Measurements from ENCODE around the gene NMT2.

The NMT2 gene

GRCh38 chr10:15182540-15183207, 14.2 kb upstream of the NMT2 start:
- Histone ChIP-seq H3K4me1 (ENCODE audit: control insufficient read depth in 5 of 5, insufficient read depth in 5 of 5, low read length in 5 of 5) (peaks cover 0 to 25% (median 13%) of the 10 kb centered on the region in 5 donors), H3K9ac (ENCODE audit: low read length in 5 of 5) (no peak overlapping the region)

GRCh38 chr10:15181576-15182156, 13.2 kb upstream of the NMT2 start:
- Histone ChIP-seq H3K27me3 (ENCODE audit: control insufficient read depth in 5 of 5, insufficient read depth in 4 of 5, low read length in 5 of 5) (no peaks in the 10 kb centered on the region), H3K27ac (ENCODE audit: low read depth, low read length) (peak overlapping the region; percentile 64)

More at GRCh38 chr10:15182540-15183207, 14.2 kb upstream of the NMT2 start:
- no peaks in the 10 kb centered on the region for H3K9me3 ChIP-seq (ENCODE audit: control insufficient read depth in 5 of 5, low read length in 5 of 5)
- H3K27me3 ChIP-seq (ENCODE audit: control insufficient read depth in 5 of 5, insufficient read depth in 4 of 5, low read length in 5 of 5) = no peaks in the 10 kb centered on the region
- H3K36me3 ChIP-seq (ENCODE audit: control insufficient read depth in 5 of 5, insufficient read depth in 5 of 5, low read length in 5 of 5) = no peaks in the 10 kb centered on the region
- peak overlapping the region; percentile 64 for H3K27ac ChIP-seq (ENCODE audit: low read depth, low read length)
- peak overlapping the region in 1 of 5 donors; percentile 7 for H3K4me3 ChIP-seq (ENCODE audit: low read depth in 1 of 5, low read length in 5 of 5)

GRCh38 chr10:15180736-15181135, 12.2 kb upstream of the NMT2 start:
- no peak overlapping the region for H3K4me3 ChIP-seq (ENCODE audit: low read depth in 1 of 5, low read length in 5 of 5)
- no peaks in the 10 kb centered on the region for H3K36me3 ChIP-seq (ENCODE audit: control insufficient read depth in 5 of 5, insufficient read depth in 5 of 5, low read length in 5 of 5)
- peak overlapping the region; percentile 64 for H3K27ac ChIP-seq (ENCODE audit: low read depth, low read length)
- H3K9me3 ChIP-seq (ENCODE audit: control insufficient read depth in 5 of 5, low read length in 5 of 5) = no peaks in the 10 kb centered on the region
- H3K9ac ChIP-seq (ENCODE audit: low read length in 5 of 5) = peak overlapping the region in 1 of 5 donors; percentile 29
- no peaks in the 10 kb centered on the region for H3K27me3 ChIP-seq (ENCODE audit: control insufficient read depth in 5 of 5, insufficient read depth in 4 of 5, low read length in 5 of 5)
- H3K4me1 ChIP-seq (ENCODE audit: control insufficient read depth in 5 of 5, insufficient read depth in 5 of 5, low read length in 5 of 5) = peaks cover 0 to 25% (median 13%) of the 10 kb centered on the region in 5 donors

More at GRCh38 chr10:15181576-15182156, 13.2 kb upstream of the NMT2 start:
- Histone ChIP-seq H3K9me3 (ENCODE audit: control insufficient read depth in 5 of 5, low read length in 5 of 5) (no peaks in the 10 kb centered on the region), H3K4me3 (ENCODE audit: low read depth in 1 of 5, low read length in 5 of 5) (no peak overlapping the region), H3K9ac (ENCODE audit: low read length in 5 of 5) (peak overlapping the region in 1 of 5 donors; percentile 21), H3K4me1 (ENCODE audit: control insufficient read depth in 5 of 5, insufficient read depth in 5 of 5, low read length in 5 of 5) (peaks cover 0 to 25% (median 13%) of the 10 kb centered on the region in 5 donors), H3K36me3 (ENCODE audit: control insufficient read depth in 5 of 5, insufficient read depth in 5 of 5, low read length in 5 of 5) (no peaks in the 10 kb centered on the region)

GRCh38 chr10:15176269-15176668, 7.8 kb upstream of the NMT2 start:
- Histone ChIP-seq H3K9ac (ENCODE audit: low read length in 5 of 5) (no peak overlapping the region), H3K4me1 (ENCODE audit: control insufficient read depth in 5 of 5, insufficient read depth in 5 of 5, low read length in 5 of 5) (peaks cover 0 to 6% (median 4%) of the 10 kb centered on the region in 5 donors), H3K36me3 (ENCODE audit: control insufficient read depth in 5 of 5, insufficient read depth in 5 of 5, low read length in 5 of 5) (no peaks in the 10 kb centered on the region), H3K27me3 (ENCODE audit: control insufficient read depth in 5 of 5, insufficient read depth in 4 of 5, low read length in 5 of 5) (no peaks in the 10 kb centered on the region), H3K4me3 (ENCODE audit: low read depth in 1 of 5, low read length in 5 of 5) (no peak overlapping the region), H3K27ac (ENCODE audit: low read depth, low read length) (no peak overlapping the region), H3K9me3 (ENCODE audit: control insufficient read depth in 5 of 5, low read length in 5 of 5) (no peaks in the 10 kb centered on the region)

GRCh38 chr10:15175587-15175986, 7.1 kb upstream of the NMT2 start:
- Histone ChIP-seq H3K9ac (ENCODE audit: low read length in 5 of 5) (no peak overlapping the region), H3K4me1 (ENCODE audit: control insufficient read depth in 5 of 5, insufficient read depth in 5 of 5, low read length in 5 of 5) (peaks cover 0 to 5% (median 0%) of the 10 kb centered on the region in 5 donors), H3K36me3 (ENCODE audit: control insufficient read depth in 5 of 5, insufficient read depth in 5 of 5, low read length in 5 of 5) (no peaks in the 10 kb centered on the region), H3K27ac (ENCODE audit: low read depth, low read length) (no peak overlapping the region), H3K27me3 (ENCODE audit: control insufficient read depth in 5 of 5, insufficient read depth in 4 of 5, low read length in 5 of 5) (no peaks in the 10 kb centered on the region), H3K9me3 (ENCODE audit: control insufficient read depth in 5 of 5, low read length in 5 of 5) (no peaks in the 10 kb centered on the region), H3K4me3 (ENCODE audit: low read depth in 1 of 5, low read length in 5 of 5) (no peak overlapping the region)

- Histone ChIP-seq H3K9ac (ENCODE audit: low read length in 5 of 5) (no peak overlapping the region), H3K4me3 (ENCODE audit: low read depth in 1 of 5, low read length in 5 of 5) (no peak overlapping the region), H3K27me3 (ENCODE audit: control insufficient read depth in 5 of 5, insufficient read depth in 4 of 5, low read length in 5 of 5) (no peaks in the 10 kb centered on the region), H3K4me1 (ENCODE audit: control insufficient read depth in 5 of 5, insufficient read depth in 5 of 5, low read length in 5 of 5) (peaks cover 3 to 28% (median 20%) of the 10 kb centered on the region in 5 donors), H3K9me3 (ENCODE audit: control insufficient read depth in 5 of 5, low read length in 5 of 5) (no peaks in the 10 kb centered on the region), H3K27ac (ENCODE audit: low read depth, low read length) (no peak overlapping the region), H3K36me3 (ENCODE audit: control insufficient read depth in 5 of 5, insufficient read depth in 5 of 5, low read length in 5 of 5) (no peaks in the 10 kb centered on the region)
These were observed 3.9 kb upstream of the NMT2 start for GRCh38 chr10:15172306-15172840.

- H3K9ac ChIP-seq (ENCODE audit: low read length in 5 of 5) = peak overlapping the region in 4 of 5 donors; percentile 5 to 66 (median 20)
- H3K4me3 ChIP-seq (ENCODE audit: low read depth in 1 of 5, low read length in 5 of 5) = peak overlapping the region in 4 of 5 donors; percentile 21 to 42 (median 41)
- H3K27ac ChIP-seq (ENCODE audit: low read depth, low read length) = peak overlapping the region; percentile 61
These were observed 1.3 kb upstream of the NMT2 start for GRCh38 chr10:15169555-15170401.

GRCh38 chr10:15168786-15169554, 477 bp upstream of the NMT2 start:
- Histone ChIP-seq H3K36me3 (ENCODE audit: control insufficient read depth in 5 of 5, insufficient read depth in 5 of 5, low read length in 5 of 5) (no peaks in the 10 kb centered on the region), H3K4me3 (ENCODE audit: low read depth in 1 of 5, low read length in 5 of 5) (peak overlapping the region in 4 of 5 donors; percentile 21 to 42 (median 41)), H3K27me3 (ENCODE audit: control insufficient read depth in 5 of 5, insufficient read depth in 4 of 5, low read length in 5 of 5) (no peaks in the 10 kb centered on the region), H3K4me1 (ENCODE audit: control insufficient read depth in 5 of 5, insufficient read depth in 5 of 5, low read length in 5 of 5) (peaks cover 3 to 43% (median 34%) of the 10 kb centered on the region in 5 donors), H3K27ac (ENCODE audit: low read depth, low read length) (peak overlapping the region; percentile 61), H3K9ac (ENCODE audit: low read length in 5 of 5) (peak overlapping the region in 3 of 5 donors; percentile 11 to 66 (median 28)), H3K9me3 (ENCODE audit: control insufficient read depth in 5 of 5, low read length in 5 of 5) (no peaks in the 10 kb centered on the region)

More at GRCh38 chr10:15169555-15170401, 1.3 kb upstream of the NMT2 start:
- Histone ChIP-seq H3K9me3 (ENCODE audit: control insufficient read depth in 5 of 5, low read length in 5 of 5) (no peaks in the 10 kb centered on the region), H3K4me1 (ENCODE audit: control insufficient read depth in 5 of 5, insufficient read depth in 5 of 5, low read length in 5 of 5) (peaks cover 3 to 43% (median 34%) of the 10 kb centered on the region in 5 donors), H3K36me3 (ENCODE audit: control insufficient read depth in 5 of 5, insufficient read depth in 5 of 5, low read length in 5 of 5) (no peaks in the 10 kb centered on the region), H3K27me3 (ENCODE audit: control insufficient read depth in 5 of 5, insufficient read depth in 4 of 5, low read length in 5 of 5) (no peaks in the 10 kb centered on the region)

Measured in subcutaneous abdominal adipose tissue (tissue), 5 donors.